Heart right ventricle (tissue), 16 donors: Measurements from ENCODE around the gene PPIE. TPM values are rescaled to one million over a fixed set of nuclear protein-coding genes. Genes with fewer than 3 reads are reported as not detected.

ENCODE experiments used
- ATAC-seq, 8 donors: fragments of 200-7000 bp; cut with Tn5 transposase; one replicate each; pipeline ENCODE4 v1.9.1; 2020; ENCODE audit warnings: mild to moderate bottlenecking in 8 of 8, moderate library complexity in 8 of 8, moderate number of reproducible peaks in 1 of 8
- DNase-seq, 2 donors: peaks; one replicate each; pipeline ENCODE4 v3.0.0-alpha.2; 2020
- H3K27ac ChIP-seq, 10 donors: fragments of 200-600 bp; sonication (generic) in 2 of 10; one replicate each; pipeline versions ENCODE4 v1.5.0 to v1.8.0; 2020 to 2022; ENCODE audit warnings: mild to moderate bottlenecking in 3 of 10
- H3K27me3 ChIP-seq, 7 donors: fragments of 200-600 bp; one replicate each; pipeline ENCODE4 v1.8.0; 2021 to 2022; ENCODE audit warnings: mild to moderate bottlenecking in 2 of 7
- H3K36me3 ChIP-seq, 9 donors: fragments of 200-600 bp; sonication (generic) in 1 of 9; one replicate each; pipeline versions ENCODE4 v1.5.0 to v1.8.0; 2020 to 2022; ENCODE audit warnings: mild to moderate bottlenecking in 2 of 9
- H3K4me1 ChIP-seq, 9 donors: fragments of 200-600 bp; sonication (generic) in 1 of 9; one replicate each; pipeline versions ENCODE4 v1.5.0 to v1.8.0; 2020 to 2022; ENCODE audit warnings: mild to moderate bottlenecking in 4 of 9
- H3K4me3 ChIP-seq, 10 donors: fragments of 200-600 bp; sonication (generic) in 2 of 10; one replicate each; pipeline versions ENCODE4 v1.5.0 to v1.8.0; 2020 to 2022; ENCODE audit warnings: mild to moderate bottlenecking in 7 of 10, moderate library complexity in 2 of 10
- H3K9me3 ChIP-seq, 11 donors: fragments of 200-600 bp in 10 of 11; sonication (generic) in 2 of 11; one replicate each; pipeline versions ENCODE4 v1.5.0 to v1.8.0; 2013 to 2022; ENCODE audit warnings: mild to moderate bottlenecking in 2 of 11, control low read depth in 1 of 11, moderate library complexity in 1 of 11
- WGBS, 2 donors: extraction: QIAGEN DNeasy Blood & Tissue Kit; methylation state at CpG; one replicate each; pipeline ENCODE4 v1.1.7; 2013; ENCODE audit warnings: inconsistent platforms in 1 of 2; 5-methylcytosine and 5-hydroxymethylcytosine counted together
- intact Hi-C, 10 donors: fragments of 100-400 bp; cut with DNase I; formaldehyde crosslinking; loops; one replicate each; pipeline versions ENCODE4 v1.11.1 to v1.14.2; 2022
- polyA plus RNA-seq, 2 donors: library from polyadenylated mRNA; stranded (reverse); fragments of 200-250 nt; gene quantifications; one replicate each; pipeline ENCODE4 v1.2.3, GENCODE V29; 2013
- total RNA-seq, 10 donors: library from RNA; stranded (reverse); fragmentation: NEBNext Ultra II Directional in 3 of 10; extraction: Animal tissue kit (Norgen Biotek cat#: 25700) in 3 of 10; gene quantifications; one replicate each; pipeline versions ENCODE4 v1.2.1 to v1.2.4, GENCODE V29; 2021 to 2023
- TF ChIP-seq, protein P1 (sequence below), 9 donors: fragments of 200-600 bp; sonication (generic) in 2 of 9; IDR thresholded peaks; one replicate each; pipeline versions ENCODE4 v1.5.0 to v1.8.0; 2021 to 2022; ENCODE audit warnings: antibody characterized with exemption in 9 of 9, mild to moderate bottlenecking in 5 of 9, moderate library complexity in 1 of 9
- donor health status: Arrhythmogenic right ventricular cardiomyopathy.
- donor health status: ischemic (EF 13 %, LVEDD 7.1; RV severe dilation, severe dysfunction).
- donor health status: healthy with polysubstance abuse.
- donor health status: DM: no; HTN: yes; CAD: no.
- donor health status: DM: no; HTN: no; CAD: no.
- donor health status: ischemic (EF 25% LVEDD 6.9; RV normal size, moderate dysfunction).
- donor health status: ischemic (EF 25% LVEDD 5.7; RV mildly dilated, moderate dysfunction).
- donor health status: healthy.
- donor health status: DM: yes; HTN: yes; CAD: no.
- donor health status: Ischemic cardiomyopathy.
- donor health status: ischemic (EF 35%, LVEDD 5.7; RV mildly dilated, moderate dysfunction).
- donor health status: nonischemic (EF 11% LVEDD 7.7; RV severe dilation, severe dysfunction).
- donor health status: DM: yes; HTN: yes; CAD: no.
- donor health status: PGD.
- donor health status: ischemic (EF 29% LVEDD 5.4; RV normal size, mild dysfunction).
- donor health status: nonischemic (EF 23%, LVEDD 6.1; RV moderate dilation, normal function).

PPIE gene
- total and polyA plus RNA-seq, 12 donors, result 28.0 to 49.5 (median 31.3) TPM

- H3K4me3 ChIP-seq, result no peak overlapping the region
- H3K27me3 ChIP-seq, result no peaks in the 10 kb centered on the region
- DNase-seq (no peak), ATAC-seq (peak in 1 of 8 donors; percentile 12)
- intact Hi-C loops, result no loop called here
- H3K4me1 ChIP-seq, result peaks cover 0 to 5% (median under 1%) of the 10 kb centered on the region in 9 donors
- TF ChIP-seq, protein P1, sequence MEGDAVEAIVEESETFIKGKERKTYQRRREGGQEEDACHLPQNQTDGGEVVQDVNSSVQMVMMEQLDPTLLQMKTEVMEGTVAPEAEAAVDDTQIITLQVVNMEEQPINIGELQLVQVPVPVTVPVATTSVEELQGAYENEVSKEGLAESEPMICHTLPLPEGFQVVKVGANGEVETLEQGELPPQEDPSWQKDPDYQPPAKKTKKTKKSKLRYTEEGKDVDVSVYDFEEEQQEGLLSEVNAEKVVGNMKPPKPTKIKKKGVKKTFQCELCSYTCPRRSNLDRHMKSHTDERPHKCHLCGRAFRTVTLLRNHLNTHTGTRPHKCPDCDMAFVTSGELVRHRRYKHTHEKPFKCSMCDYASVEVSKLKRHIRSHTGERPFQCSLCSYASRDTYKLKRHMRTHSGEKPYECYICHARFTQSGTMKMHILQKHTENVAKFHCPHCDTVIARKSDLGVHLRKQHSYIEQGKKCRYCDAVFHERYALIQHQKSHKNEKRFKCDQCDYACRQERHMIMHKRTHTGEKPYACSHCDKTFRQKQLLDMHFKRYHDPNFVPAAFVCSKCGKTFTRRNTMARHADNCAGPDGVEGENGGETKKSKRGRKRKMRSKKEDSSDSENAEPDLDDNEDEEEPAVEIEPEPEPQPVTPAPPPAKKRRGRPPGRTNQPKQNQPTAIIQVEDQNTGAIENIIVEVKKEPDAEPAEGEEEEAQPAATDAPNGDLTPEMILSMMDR (IDR thresholded peaks at IDR 0.05), result no peak
- no peak overlapping the region for H3K27ac ChIP-seq
- H3K9me3 ChIP-seq, result no peaks in the 10 kb centered on the region
- WGBS, 2 donors, result 93 to 94% methylated on average over 16 of the region's 16 CpGs
- peaks cover 0 to 100% (median 62%) of the 10 kb centered on the region in 9 donors for H3K36me3 ChIP-seq
Observed at GRCh38 chr1:39745016-39745670, 6.5 kb downstream of the PPIE start.

DNA sequence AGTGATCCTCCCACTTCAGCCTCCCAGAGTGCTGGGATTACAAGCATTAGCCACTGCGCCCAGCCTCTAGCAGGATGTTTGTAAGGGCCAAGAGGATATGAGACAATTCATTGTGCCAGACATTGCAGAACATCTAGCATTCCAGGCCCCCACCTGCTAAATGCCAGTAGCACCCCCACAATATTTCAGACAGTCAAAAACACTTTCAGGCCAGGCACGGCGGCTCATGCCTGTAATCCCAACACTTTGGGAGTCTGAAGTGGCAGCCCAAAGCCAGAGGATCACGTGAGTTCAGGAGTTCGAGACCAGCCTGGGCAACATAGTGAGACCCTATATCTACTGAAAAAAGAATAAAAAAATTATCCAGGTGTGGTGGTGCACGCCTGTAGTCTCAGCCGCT is 12.9 kb downstream of the PPIE start:
- DNase-seq (no peak), ATAC-seq (no peak)
- peaks cover 0 to 100% (median 59%) of the 10 kb centered on the region in 9 donors for H3K36me3 ChIP-seq
- no peak overlapping the region for H3K27ac ChIP-seq
- peaks cover 0 to 6% (median 0%) of the 10 kb centered on the region in 9 donors for H3K4me1 ChIP-seq
- no peak overlapping the region for H3K4me3 ChIP-seq
- intact Hi-C loops, result no loop called here
- no peaks in the 10 kb centered on the region for H3K9me3 ChIP-seq
- TF ChIP-seq, protein P1 (IDR thresholded peaks at IDR 0.05), result no peak
- 94 to 97% methylated on average over 7 of the region's 7 CpGs for WGBS, 2 donors
- H3K27me3 ChIP-seq, result no peaks in the 10 kb centered on the region

- no peaks in the 10 kb centered on the region for H3K27me3 ChIP-seq
- intact Hi-C loops, result no loop called here
- H3K9me3 ChIP-seq, result no peaks in the 10 kb centered on the region
- H3K4me1 ChIP-seq, result peaks cover 0 to 6% (median 0%) of the 10 kb centered on the region in 9 donors
- peak in 1 of 8 donors; percentile 20 for ATAC-seq
- TF ChIP-seq, protein P1 (IDR thresholded peaks at IDR 0.05), result no peak
- WGBS, 2 donors, result 83 to 85% methylated on average over 6 of the region's 6 CpGs
- no peak overlapping the region for H3K27ac ChIP-seq
- peaks cover 0 to 100% (median 59%) of the 10 kb centered on the region in 9 donors for H3K36me3 ChIP-seq
- DNase-seq, result no peak
- H3K4me3 ChIP-seq, result no peak overlapping the region
Observed at GRCh38 chr1:39752703-39753102, 14.0 kb downstream of the PPIE start.

DNA sequence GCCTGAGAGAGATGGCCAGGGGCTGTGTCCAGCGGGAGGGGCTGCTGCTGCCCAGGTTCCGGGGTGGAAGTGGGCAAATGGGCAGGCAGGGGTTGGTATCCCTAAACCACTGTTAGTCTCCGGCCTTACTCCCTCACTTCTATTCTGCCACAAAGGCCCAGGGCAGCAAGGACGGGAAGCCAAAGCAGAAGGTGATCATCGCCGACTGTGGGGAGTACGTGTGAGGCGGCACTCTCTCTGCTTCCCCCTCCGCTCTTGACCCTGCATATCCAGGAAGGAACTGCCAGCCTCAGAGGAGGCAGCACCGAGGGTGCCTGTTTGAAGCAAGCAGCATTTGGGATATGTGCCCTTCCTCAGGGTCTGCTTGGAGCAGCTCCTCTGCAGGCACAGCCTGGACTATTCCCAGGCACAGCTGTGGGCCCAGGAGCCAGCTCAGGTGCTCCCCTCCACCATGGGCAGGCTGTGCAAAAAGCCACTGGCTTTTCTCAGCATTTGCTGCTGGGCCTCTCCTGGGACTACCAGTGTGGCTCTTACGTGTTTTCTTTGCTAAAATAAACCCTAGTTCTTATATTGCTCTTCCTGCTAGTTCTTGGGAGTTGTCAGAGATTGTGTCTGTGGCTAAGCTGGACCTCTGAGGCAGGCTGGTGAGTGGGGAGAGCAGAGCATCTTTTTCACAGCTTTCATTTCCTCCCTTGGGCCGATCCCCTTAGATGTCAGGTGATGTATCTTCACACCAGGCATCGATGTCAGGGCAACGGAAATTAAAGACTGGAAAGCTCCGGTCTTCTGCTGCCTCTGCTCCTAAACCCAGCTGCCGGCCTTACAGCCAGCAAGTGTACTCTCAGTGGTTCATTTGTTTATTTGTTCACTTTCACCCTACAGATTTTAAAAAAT is 14.7 kb downstream of the PPIE start:
- TF ChIP-seq, protein P1 (IDR thresholded peaks at IDR 0.05), result no peak
- peaks cover 0 to 100% (median 55%) of the 10 kb centered on the region in 9 donors for H3K36me3 ChIP-seq

More for the DNA sequence above, 14.7 kb downstream of the PPIE start:
- Histone ChIP-seq H3K27me3 (no peaks in the 10 kb centered on the region), H3K4me3 (no peak overlapping the region), H3K27ac (peak overlapping the region in 1 of 10 donors; percentile 39), H3K9me3 (no peaks in the 10 kb centered on the region), H3K4me1 (peaks cover 0 to 6% (median 0%) of the 10 kb centered on the region in 9 donors)
- 94% methylated on average over 16 of the region's 16 CpGs for WGBS, 2 donors
- ATAC-seq (no peak), DNase-seq (no peak)
- intact Hi-C loops, result no loop called here
